HG03139 (cell line): ENCODE measurements around the gene IDH3A.

ENCODE experiments used
- ATAC-seq: cut with Tn5 transposase; IDR thresholded peaks from one replicate; pipeline ENCODE4 v1.9.1; 2021; ENCODE audit not compliant: unreplicated experiment

Gene IDH3A

GRCh38 chr15:78149068-78149804 is at the start of gene IDH3A:
Gene IDH3A, plus strand, starts transcription at chr15:78149362. Its CDS starts 42 bp downstream, at chr15:78149404.
- ATAC-seq: peak; percentile 71

GRCh38 chr15:78100886-78101285 is 48.3 kb upstream of the IDH3A start:
- no peak for ATAC-seq

DNA sequence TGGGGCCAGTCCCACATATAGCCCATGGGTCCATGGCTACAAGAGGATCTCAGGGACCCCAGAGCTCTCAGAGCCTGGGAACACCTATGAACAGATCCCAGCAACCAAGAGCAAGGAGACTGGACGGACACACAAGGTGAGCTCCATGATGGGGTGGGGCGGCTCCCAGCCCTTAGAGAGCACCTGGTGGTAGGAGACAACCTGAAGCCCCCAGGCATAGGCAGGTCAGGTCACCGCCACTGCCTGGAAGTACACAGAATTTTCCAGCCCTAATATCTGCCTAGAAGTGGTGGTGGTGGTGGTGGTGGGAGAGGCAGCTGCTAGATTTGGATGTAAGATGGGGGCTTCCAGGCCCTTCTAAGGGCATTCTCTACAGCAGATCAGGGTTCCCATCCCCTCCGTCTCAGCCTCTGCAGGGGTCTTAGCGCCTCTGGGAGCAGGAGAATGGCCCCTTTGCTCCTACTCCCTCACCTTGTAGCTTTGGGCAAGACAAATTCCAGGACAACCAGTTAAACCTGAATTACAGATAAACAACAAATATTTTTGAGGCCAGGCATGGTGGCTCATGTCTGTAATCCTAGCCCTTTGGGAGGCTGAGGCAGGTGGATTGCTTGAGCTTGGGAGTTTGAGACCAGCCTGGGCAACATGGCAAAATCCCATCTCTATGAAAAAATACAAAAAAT is 47.6 kb upstream of the IDH3A start:
- no peak for ATAC-seq

GRCh38 chr15:78102211-78102610 is 47.0 kb upstream of the IDH3A start:
- no peak for ATAC-seq

DNA sequence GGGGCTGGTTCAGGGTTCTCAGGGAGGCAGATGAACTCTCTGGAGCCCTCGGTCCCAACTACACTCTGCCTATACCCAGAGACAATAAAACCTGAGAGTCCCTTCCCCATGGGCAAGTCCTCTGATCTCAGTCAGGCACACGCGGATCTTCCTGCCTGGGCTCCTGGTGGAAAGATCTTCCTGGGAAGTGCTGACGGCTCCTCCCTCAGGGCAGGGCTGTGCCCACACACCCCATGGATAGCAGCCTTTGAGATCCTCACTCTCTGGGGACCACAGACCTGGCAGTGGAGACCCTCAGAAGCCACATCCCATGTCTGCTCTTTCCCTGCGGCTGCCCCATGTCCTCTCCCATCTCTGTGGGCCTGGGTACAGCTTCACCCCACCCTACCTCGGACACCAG is 46.4 kb upstream of the IDH3A start:
- ATAC-seq: no peak

DNA sequence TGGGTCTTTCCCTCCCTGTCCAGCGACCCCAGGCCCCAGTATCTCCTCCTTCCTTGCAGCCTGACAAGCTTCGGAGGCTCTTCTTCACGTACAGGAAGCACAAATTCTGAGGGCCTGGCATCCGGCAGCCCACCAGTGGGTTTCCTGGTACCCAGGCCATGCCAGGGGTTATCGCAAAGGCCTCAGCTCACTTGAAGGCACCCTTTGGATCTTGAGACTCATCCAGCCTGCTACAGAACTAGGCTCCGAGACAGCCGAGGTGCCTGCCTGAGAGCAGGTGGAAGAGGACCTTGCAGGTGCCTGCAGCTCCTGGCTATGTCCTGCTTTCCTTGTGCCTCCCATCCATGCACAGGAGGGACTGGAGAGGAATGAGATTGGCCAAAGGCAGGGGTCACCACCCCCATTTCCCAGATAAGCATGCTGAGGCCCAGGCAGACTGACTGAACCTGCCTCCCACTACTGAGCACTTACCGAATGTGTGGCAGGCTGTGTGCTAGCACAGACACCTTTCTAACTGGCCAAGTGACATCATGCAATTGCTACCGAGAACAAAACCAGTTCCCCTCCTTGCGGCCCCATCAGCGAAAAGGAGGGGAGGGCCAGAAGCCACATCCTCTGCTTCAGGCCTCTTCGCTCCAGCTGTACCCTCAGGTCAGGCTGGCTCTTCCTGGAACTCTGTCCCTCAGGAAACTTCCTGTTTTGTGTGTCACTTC is 45.6 kb upstream of the IDH3A start:
- peak; percentile 51 for ATAC-seq

DNA sequence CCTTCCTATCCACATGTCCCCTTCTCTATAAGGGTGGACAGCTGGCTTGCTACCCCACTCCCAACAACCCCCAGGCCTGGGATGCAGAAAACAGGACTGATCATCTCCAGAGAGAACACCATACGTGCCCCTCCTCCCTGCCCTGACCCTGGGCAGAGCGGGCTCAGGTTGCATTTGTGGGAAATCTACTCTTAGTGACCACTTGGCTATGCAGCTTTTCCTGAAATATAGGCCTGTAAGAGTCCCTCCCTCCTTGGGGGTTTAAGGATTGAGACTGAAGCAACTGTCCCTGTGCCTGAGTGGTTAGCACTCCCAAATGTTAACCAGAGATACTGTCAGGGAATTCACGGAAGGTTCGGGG is 45.1 kb upstream of the IDH3A start:
- no peak for ATAC-seq

- ATAC-seq: no peak
These were observed 44.3 kb upstream of the IDH3A start for GRCh38 chr15:78104566-78105475.

- no peak for ATAC-seq
These were observed 43.5 kb upstream of the IDH3A start for GRCh38 chr15:78105476-78106241.

- ATAC-seq: no peak
These were observed 41.7 kb upstream of the IDH3A start for GRCh38 chr15:78107471-78107870.

DNA sequence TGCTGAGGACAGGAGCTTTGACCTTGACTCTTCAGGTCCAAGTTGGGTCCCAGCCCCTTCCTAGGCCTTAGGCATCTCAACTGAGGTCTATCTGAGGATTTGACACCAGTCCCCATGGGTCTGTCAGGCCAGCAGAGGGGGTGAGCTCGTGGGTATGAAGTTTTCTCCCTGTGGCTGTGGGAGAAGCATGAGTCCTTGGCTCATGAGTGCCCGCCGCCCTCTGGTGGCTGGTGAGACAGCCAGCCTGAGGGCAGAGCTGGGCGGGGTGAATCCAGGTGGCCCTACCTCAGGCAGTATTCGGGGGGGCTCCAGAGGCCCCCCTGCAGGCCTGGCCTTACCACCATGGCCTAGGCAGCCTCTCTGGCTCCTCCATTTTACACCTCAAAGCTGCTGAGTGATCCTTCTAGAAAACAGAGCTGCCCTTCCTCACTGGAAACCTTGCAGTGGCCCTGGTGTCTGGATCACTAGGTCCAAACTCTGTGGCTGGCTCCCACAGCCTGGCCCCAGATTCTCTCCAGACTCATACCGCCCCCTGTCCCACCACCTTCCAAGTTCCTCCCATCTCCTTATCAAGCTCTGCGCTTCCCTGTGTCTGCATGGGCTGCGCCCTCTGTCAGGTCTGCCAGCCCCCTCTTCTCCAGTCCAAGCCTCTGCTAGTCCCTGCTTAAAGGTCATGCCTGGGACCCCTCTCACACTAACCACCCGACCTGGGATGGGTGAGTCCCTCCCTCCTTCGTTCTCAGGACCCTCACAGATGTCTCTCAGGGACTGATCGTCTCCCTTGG is 40.7 kb upstream of the IDH3A start:
- peak; percentile 41 for ATAC-seq

DNA sequence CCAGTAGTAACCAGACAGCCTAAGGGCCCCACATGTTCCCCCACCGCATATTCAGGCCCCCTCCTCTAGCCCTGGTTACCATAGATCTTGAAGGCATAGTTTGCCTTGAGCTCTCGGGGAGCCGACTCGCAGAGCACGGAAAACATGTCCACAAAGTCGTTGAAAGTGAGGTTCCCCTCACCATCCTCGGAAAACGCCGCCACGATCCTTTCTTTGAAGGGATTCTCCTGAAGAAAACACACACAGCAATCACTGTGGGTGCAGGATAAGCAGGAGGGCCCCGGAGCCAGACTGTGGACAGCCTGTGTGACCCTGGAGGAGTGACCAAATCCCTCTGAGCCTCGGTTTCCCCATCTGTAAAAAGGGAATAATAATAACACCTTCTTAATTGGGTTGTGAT is 40.0 kb upstream of the IDH3A start:
- ATAC-seq: no peak

DNA sequence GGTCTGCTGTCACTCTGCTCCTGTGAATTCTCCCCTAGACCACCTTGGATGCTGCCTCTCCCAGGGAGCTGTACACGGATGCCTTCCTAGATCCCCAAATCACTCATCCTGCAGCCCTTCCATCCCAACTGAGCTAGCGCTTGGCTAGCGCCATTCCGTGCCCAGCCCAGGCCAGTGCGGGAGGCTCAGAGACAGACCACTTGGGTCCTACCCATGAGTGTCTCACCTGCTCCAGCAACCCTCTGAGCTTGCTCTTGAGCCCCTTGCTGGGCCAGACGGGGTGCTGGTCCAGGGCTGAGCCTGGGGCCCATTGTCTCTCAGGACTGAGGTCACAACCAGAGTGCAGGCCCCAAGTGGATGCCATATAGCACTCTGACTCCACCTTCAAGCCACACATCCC is 39.1 kb upstream of the IDH3A start:
- no peak for ATAC-seq

- no peak for ATAC-seq
These were observed 38.2 kb upstream of the IDH3A start for GRCh38 chr15:78110916-78111475.

DNA sequence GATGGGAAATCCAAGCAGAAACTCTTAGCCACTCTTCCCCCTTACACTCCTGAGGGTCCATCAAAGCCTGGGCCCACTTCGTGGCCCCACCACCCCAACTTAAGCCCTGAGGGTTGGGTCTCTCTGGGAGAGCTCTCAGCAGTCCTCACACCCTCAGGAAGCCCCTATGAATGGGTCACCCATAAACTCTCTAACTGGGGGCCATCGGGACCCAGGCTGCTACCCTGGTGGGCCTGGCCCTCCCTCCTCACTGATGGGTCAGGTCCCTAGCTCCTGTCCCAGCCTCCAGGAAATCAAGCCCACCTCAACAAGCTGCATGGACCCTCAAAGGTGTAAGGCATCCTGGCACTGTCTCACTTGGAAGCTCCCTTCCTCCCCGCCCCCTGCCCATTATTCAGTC is 37.4 kb upstream of the IDH3A start:
- ATAC-seq: no peak

DNA sequence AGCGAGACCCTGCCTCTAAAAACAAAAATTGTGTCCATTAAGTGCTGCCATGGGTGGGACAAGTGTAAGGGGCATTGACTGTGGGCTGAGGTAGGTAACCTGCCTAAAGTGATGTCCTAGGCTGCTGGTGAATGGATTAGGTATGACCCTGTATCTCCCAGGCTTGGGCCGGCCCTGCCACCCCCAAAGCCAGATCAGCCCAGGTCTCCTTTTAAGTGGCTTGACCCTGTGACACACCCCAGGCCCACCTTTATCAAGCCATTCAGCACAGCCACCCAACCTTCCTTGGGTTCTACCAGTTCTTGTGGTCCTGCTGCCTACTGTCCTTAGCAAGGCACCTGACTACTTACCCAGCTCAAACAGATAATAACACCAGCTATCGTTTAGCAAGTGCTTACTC is 36.6 kb upstream of the IDH3A start:
- ATAC-seq: no peak

DNA sequence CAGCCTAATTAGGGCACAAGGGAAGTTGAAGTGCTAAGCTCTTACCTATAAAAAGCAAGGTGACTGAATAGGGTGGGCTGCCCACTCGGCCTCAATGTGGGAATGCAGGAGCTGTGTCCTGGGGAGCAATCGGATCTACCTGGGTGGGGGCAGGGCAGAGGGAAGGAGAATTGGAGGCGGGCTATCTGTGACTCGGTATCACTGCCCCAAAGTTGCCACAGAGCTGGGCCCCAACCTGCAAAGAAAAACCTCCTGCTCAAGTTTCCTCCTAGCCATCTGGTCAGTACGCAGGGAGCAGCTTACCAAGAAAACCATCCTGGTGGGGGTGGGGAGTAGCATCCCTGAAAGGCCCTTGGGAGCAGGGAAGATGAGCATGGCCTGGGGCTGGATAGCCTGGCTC is 28.6 kb upstream of the IDH3A start:
- no peak for ATAC-seq

GRCh38 chr15:78125267-78125666 is 23.9 kb upstream of the IDH3A start:
- ATAC-seq: no peak

DNA sequence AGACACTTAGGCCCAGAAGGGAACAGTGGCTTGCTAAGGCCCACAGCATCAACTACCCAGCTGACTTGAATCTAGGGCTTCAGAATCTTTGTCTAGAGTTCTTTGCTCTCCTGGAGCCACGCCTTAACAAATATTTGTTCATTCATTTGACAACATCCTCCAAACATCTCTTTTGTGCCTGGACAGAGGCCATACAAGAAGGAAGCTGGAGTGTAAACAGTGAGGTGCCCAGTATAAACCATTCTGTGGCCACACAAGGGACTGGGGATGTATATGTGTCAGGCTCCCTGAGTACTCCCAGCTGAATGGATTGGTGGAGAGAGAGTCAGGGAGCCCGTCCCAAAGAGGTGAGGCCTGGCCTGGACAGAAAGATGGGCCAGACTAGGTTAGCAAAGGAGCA is 21.3 kb upstream of the IDH3A start:
- ATAC-seq: no peak
